Measurements from ENCODE around the gene SEC31B.

- TF ChIP-seq YY1 (IDR thresholded peaks at IDR 0.05; ENCODE audit: low read depth), result no peak
- no peak for TF ChIP-seq TAF1 (IDR thresholded peaks at IDR 0.05; ENCODE audit: low read depth)
- TF ChIP-seq TEAD4 (IDR thresholded peaks at IDR 0.05), result no peak
- no peak for TF ChIP-seq EP300 (IDR thresholded peaks at IDR 0.05; ENCODE audit: borderline replicate concordance)
- no peak for TF ChIP-seq REST (IDR thresholded peaks at IDR 0.05; ENCODE audit: low read depth)
- TF ChIP-seq RAD21 (IDR thresholded peaks at IDR 0.05; ENCODE audit: low read depth), result no peak
- TF ChIP-seq ZBTB7A (IDR thresholded peaks at IDR 0.05; ENCODE audit: low read depth), result no peak
- no peak for TF ChIP-seq CEBPB (IDR thresholded peaks at IDR 0.05)
- TF ChIP-seq NFIC (IDR thresholded peaks at IDR 0.05), result no peak
- TF ChIP-seq CREB1 (IDR thresholded peaks at IDR 0.05; ENCODE audit: low read depth), result no peak
- TF ChIP-seq, protein P1, sequence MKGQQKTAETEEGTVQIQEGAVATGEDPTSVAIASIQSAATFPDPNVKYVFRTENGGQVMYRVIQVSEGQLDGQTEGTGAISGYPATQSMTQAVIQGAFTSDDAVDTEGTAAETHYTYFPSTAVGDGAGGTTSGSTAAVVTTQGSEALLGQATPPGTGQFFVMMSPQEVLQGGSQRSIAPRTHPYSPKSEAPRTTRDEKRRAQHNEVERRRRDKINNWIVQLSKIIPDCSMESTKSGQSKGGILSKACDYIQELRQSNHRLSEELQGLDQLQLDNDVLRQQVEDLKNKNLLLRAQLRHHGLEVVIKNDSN (IDR thresholded peaks at IDR 0.05), result no peak
- TF ChIP-seq FOXM1 (IDR thresholded peaks at IDR 0.05; ENCODE audit: borderline replicate concordance, low read depth), result no peak
Measured at GRCh38 chr10:100534726-100535125, 15.1 kb upstream of the SEC31B start.

Measured in Ishikawa (cell line).